Measurements from ENCODE around the gene TVP23B.
"Not testable (repeated sequence)": the region's sequence is repeated elsewhere in the genome, so short reads cannot be mapped to it uniquely, and the experiment has no call there.

- TF ChIP-seq CTCF (IDR thresholded peaks at IDR 0.05; ENCODE audit: insufficient read depth, low read depth, low read length); EZH2 (IDR thresholded peaks at IDR 0.05; ENCODE audit: insufficient read depth, low read length): not testable (repeated sequence)
Observed at GRCh38 chr17:18733350-18733749, 47.6 kb upstream of the TVP23B start.

Measured in astrocyte (in vitro differentiated cells and primary cell).